MM.1S (cell line): Measurements from ENCODE around the gene ITSN2.
"Not testable (repeated sequence)": the region's sequence is repeated elsewhere in the genome, so short reads cannot be mapped to it uniquely, and the experiment has no call there.

Experiments
- DNase-seq: peaks from one replicate; pipeline ENCODE4 v3.0.0-alpha.2; 2015
- H2AFZ ChIP-seq: fragments of 300-600 bp; sonication (generic); 2 replicates; pipeline ENCODE4 v1.6.0; 2016; ENCODE audit warnings: antibody characterized with exemption, low read length
- H3F3A ChIP-seq: fragments of 300-600 bp; sonication (generic); 2 replicates; pipeline ENCODE4 v1.6.1; 2016; ENCODE audit warnings: mild to moderate bottlenecking, antibody characterized with exemption, low read length, moderate library complexity, mixed read lengths; ENCODE audit not compliant: insufficient read depth
- H3K27ac ChIP-seq: fragments of 300-600 bp; sonication (generic); 2 replicates; pipeline ENCODE4 v1.5.1; 2016; ENCODE audit warnings: mild to moderate bottlenecking, low read length
- H3K27me3 ChIP-seq: fragments of 300-600 bp; sonication (generic); replicated peaks from 2 replicates; pipeline ENCODE4 v1.6.0; 2016; ENCODE audit warnings: low read length; ENCODE audit not compliant: insufficient read depth
- H3K36me3 ChIP-seq: fragments of 300-600 bp; sonication (generic); replicated peaks from 2 replicates; pipeline ENCODE4 v1.6.1; 2016; ENCODE audit warnings: mild to moderate bottlenecking, low read length, mixed read lengths; ENCODE audit not compliant: insufficient read depth
- H3K4me1 ChIP-seq: fragments of 300-600 bp; sonication (generic); 2 replicates; pipeline ENCODE4 v1.6.1; 2016; ENCODE audit warnings: low read length, mixed read lengths
- H3K4me2 ChIP-seq: fragments of 300-600 bp; sonication (generic); 2 replicates; pipeline ENCODE4 v1.6.0; 2016; ENCODE audit warnings: low read depth, low read length
- H3K4me3 ChIP-seq: fragments of 300-600 bp; sonication (generic); 2 replicates; pipeline ENCODE4 v1.5.1; 2016; ENCODE audit warnings: low read length, mixed read lengths
- H3K79me2 ChIP-seq: fragments of 300-600 bp; sonication (generic); 2 replicates; pipeline ENCODE4 v1.6.1; 2016; ENCODE audit warnings: mixed run types, low read length, mixed read lengths
- H3K9ac ChIP-seq: fragments of 300-600 bp; sonication (generic); 2 replicates; pipeline ENCODE4 v1.6.1; 2016; ENCODE audit warnings: low read length, mixed read lengths
- H3K9me2 ChIP-seq: fragments of 300-600 bp; sonication (generic); replicated peaks from 2 replicates; pipeline ENCODE4 v1.6.1; 2016; ENCODE audit warnings: mild to moderate bottlenecking, low read length, mixed read lengths; ENCODE audit not compliant: insufficient read depth
- H3K9me3 ChIP-seq: fragments of 300-600 bp; sonication (generic); replicated peaks from 2 replicates; pipeline ENCODE4 v1.6.1; 2016; ENCODE audit warnings: mild to moderate bottlenecking, low read length, mixed read lengths; ENCODE audit not compliant: insufficient read depth
- H4K20me1 ChIP-seq: fragments of 300-600 bp; sonication (generic); 2 replicates; pipeline ENCODE4 v1.6.1; 2016; ENCODE audit warnings: mild to moderate bottlenecking, low read length, moderate library complexity, mixed read lengths; ENCODE audit not compliant: insufficient read depth
- CTCF ChIP-seq: fragments of 300-600 bp; sonication (generic); IDR thresholded peaks from 2 replicates; pipeline ENCODE4 v1.5.1; 2016; ENCODE audit warnings: antibody characterized with exemption, low read length, mixed read lengths
- EZH2 ChIP-seq: fragments of 300-600 bp; sonication (generic); optimal IDR thresholded peaks from 2 replicates; pipeline ENCODE3; 2017; ENCODE audit warnings: low read depth, mild to moderate bottlenecking, antibody characterized with exemption, low read length, mixed read lengths
- EZH2phosphoT487 ChIP-seq: fragments of 300-600 bp; sonication (generic); IDR thresholded peaks from 2 replicates; pipeline ENCODE4 v1.6.1; 2018; ENCODE audit warnings: antibody characterized with exemption, low read length

ITSN2 gene

GRCh38 chr2:24359129-24360049 lies 947 bp downstream of the ITSN2 start:
- TF ChIP-seq CTCF (no peak), EZH2 (no peak), EZH2phosphoT487 (no peak)
- H2AFZ ChIP-seq: peak overlapping the region; percentile 98

GRCh38 chr2:24357767-24358166 lies 2.6 kb downstream of the ITSN2 start:
- H3K4me3 ChIP-seq, H2AFZ ChIP-seq, DNase-seq, H3K27me3 ChIP-seq, H3F3A ChIP-seq, H3K36me3 ChIP-seq, H3K9ac ChIP-seq, H3K4me2 ChIP-seq, H3K9me3 ChIP-seq, H3K27ac ChIP-seq, H3K9me2 ChIP-seq: not testable (repeated sequence)
- peaks cover 67% of the 10 kb centered on the region for H3K79me2 ChIP-seq
- H4K20me1 ChIP-seq: peaks cover 20% of the 10 kb centered on the region
- peaks cover 14% of the 10 kb centered on the region for H3K4me1 ChIP-seq

More at GRCh38 chr2:24359129-24360049, 947 bp downstream of the ITSN2 start:
- Histone ChIP-seq H3K79me2 (peaks cover 51% of the 10 kb centered on the region), H3F3A (no peaks in the 10 kb centered on the region; the same call in 1 of the 2 replicates), H3K36me3 (no peaks in the 10 kb centered on the region), H3K9me3 (no peaks in the 10 kb centered on the region), H3K27ac (peak overlapping the region; percentile 72; the same call in 1 of the 2 replicates), H3K27me3 (no peaks in the 10 kb centered on the region), H4K20me1 (peaks cover 6% of the 10 kb centered on the region; the same call in 1 of the 2 replicates), H3K4me3 (peak overlapping the region; percentile 88), H3K9ac (peak overlapping the region; percentile 79), H3K4me1 (peaks cover 14% of the 10 kb centered on the region), H3K9me2 (no peaks in the 10 kb centered on the region), H3K4me2 (peak overlapping the region; percentile 76)
- peak; percentile 52 for DNase-seq

GRCh38 chr2:24357115-24357514 lies 3.2 kb downstream of the ITSN2 start:
- not testable (repeated sequence) for H3K36me3 ChIP-seq, H3K9me2 ChIP-seq
- H3K4me1 ChIP-seq: peaks cover 14% of the 10 kb centered on the region

GRCh38 chr2:24354957-24355356 lies 5.4 kb downstream of the ITSN2 start:
- H3K36me3 ChIP-seq: no peaks in the 10 kb centered on the region
- no peak overlapping the region for H2AFZ ChIP-seq
- no peak overlapping the region for H3K4me3 ChIP-seq
- peaks cover 94% of the 10 kb centered on the region for H3K79me2 ChIP-seq
- no peak overlapping the region for H3K27ac ChIP-seq
- DNase-seq: no peak
- no peak overlapping the region for H3K4me2 ChIP-seq
- H3K27me3 ChIP-seq: no peaks in the 10 kb centered on the region
- peaks cover 36% of the 10 kb centered on the region for H4K20me1 ChIP-seq
- no peak for TF ChIP-seq EZH2phosphoT487
- TF ChIP-seq CTCF: no peak
- no peak for TF ChIP-seq EZH2
- no peaks in the 10 kb centered on the region for H3F3A ChIP-seq
- no peaks in the 10 kb centered on the region for H3K9me2 ChIP-seq
- no peak overlapping the region for H3K9ac ChIP-seq
- H3K9me3 ChIP-seq: no peaks in the 10 kb centered on the region
- H3K4me1 ChIP-seq: peaks cover 23% of the 10 kb centered on the region

More at GRCh38 chr2:24357115-24357514, 3.2 kb downstream of the ITSN2 start:
- H3K79me2 ChIP-seq: peaks cover 74% of the 10 kb centered on the region
- not testable (repeated sequence) for H3K27ac ChIP-seq, H3F3A ChIP-seq, H3K9ac ChIP-seq, H3K27me3 ChIP-seq, H2AFZ ChIP-seq, DNase-seq, H3K4me3 ChIP-seq, H3K4me2 ChIP-seq, H3K9me3 ChIP-seq
- peaks cover 20% of the 10 kb centered on the region for H4K20me1 ChIP-seq
